Measurements from ENCODE around the gene PTPRJ. TPM values are rescaled to one million over a fixed set of nuclear protein-coding genes. Genes with fewer than 3 reads are reported as not detected.

Gene PTPRJ
- total and polyA plus RNA-seq, 9 of the 15 experiments (the other 6 are each of a cell fraction or from before 2014, with no cell fraction given), result 0.56 to 10.7 (median 4.8) TPM

DNA sequence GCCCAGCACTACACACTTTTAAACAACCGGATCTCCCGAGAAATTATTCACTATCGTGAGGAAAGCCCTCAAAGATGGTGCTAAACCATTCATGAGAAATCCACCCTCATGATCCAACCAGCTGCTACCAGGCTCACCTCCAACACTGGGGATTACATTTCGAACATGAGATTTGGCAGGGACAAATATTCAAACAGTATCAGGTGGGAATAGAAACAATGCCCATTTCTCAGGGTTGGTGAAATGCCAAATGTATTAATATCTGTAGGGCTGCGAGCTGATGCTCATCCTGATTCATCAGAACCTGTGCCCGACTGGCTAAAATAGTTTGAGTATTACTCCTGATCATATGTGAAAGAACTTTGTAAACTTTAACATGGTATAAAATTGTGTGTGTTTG is 15.8 kb upstream of the PTPRJ start:
- no peak overlapping the region for H2AFZ ChIP-seq (ENCODE audit: low read depth, low read length)
- H3K9me1 ChIP-seq (ENCODE audit: control insufficient read depth, insufficient read depth, low read length), result no peaks in the 10 kb centered on the region
- 31% methylated on average over 6 of the region's 6 CpGs for WGBS (ENCODE audit: insufficient coverage, low coverage, missing lambda C conversion rate)
- no peak overlapping the region for H3K27ac ChIP-seq (ENCODE audit: extremely low read depth, low read depth, low read length)
- ChIA-PET POLR2A (no interaction called here), CTCF (ENCODE audit: low intra/inter-chr PET ratio) (interaction anchor here (0.7 kb wide), 1 partner anchor 142 kb away, joined by 3 read pairs; no protein-coding TSS in a partner anchor)
- intact Hi-C loops (cut with micrococcal nuclease), result loop anchor here (1.0 kb wide), 1 partner anchor 146 kb away; no protein-coding TSS in a partner anchor
- in situ Hi-C loops (cut with MboI), result no loop called here
- H3K4me1 ChIP-seq (replicated peaks in 1 of 2; ENCODE audit: control insufficient read depth in 2 of 2, insufficient read depth in 2 of 2, low read length in 2 of 2), result no peaks in the 10 kb centered on the region; a peak in 1 of 5 replicates
- H3K4me3 ChIP-seq, result no peak overlapping the region
- TF ChIP-seq EHMT2 (IDR thresholded peaks at IDR 0.05) (no peak), PHF20 (IDR thresholded peaks at IDR 0.05; ENCODE audit: partially characterized antibody) (no peak), MEF2A (IDR thresholded peaks at IDR 0.05; ENCODE audit: control insufficient read depth, low read depth, low read length) (no peak), ZC3H4 (CRISPR knock-in tag; IDR thresholded peaks at IDR 0.05; ENCODE audit: borderline replicate concordance) (no peak), KAT8 (IDR thresholded peaks at IDR 0.05; ENCODE audit: low read depth) (no peak), MAFG (tag; conservative IDR thresholded peaks at IDR 0.05) (no peak)
- TF ChIP-seq, protein P1, sequence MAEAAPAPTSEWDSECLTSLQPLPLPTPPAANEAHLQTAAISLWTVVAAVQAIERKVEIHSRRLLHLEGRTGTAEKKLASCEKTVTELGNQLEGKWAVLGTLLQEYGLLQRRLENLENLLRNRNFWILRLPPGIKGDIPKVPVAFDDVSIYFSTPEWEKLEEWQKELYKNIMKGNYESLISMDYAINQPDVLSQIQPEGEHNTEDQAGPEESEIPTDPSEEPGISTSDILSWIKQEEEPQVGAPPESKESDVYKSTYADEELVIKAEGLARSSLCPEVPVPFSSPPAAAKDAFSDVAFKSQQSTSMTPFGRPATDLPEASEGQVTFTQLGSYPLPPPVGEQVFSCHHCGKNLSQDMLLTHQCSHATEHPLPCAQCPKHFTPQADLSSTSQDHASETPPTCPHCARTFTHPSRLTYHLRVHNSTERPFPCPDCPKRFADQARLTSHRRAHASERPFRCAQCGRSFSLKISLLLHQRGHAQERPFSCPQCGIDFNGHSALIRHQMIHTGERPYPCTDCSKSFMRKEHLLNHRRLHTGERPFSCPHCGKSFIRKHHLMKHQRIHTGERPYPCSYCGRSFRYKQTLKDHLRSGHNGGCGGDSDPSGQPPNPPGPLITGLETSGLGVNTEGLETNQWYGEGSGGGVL (CRISPR knock-in tag; IDR thresholded peaks at IDR 0.05), result no peak
- no peak for FAIRE-seq
- H3K4me2 ChIP-seq (ENCODE audit: insufficient read depth, low read length), result no peak overlapping the region
- no peak for ATAC-seq
- no peaks in the 10 kb centered on the region for H3K79me2 ChIP-seq (ENCODE audit: control insufficient read depth, insufficient read depth, low read length)
- BruUV-seq (replicated peaks), result no TSS peak
- no peak overlapping the region for H3K9ac ChIP-seq (ENCODE audit: insufficient read depth in 1 of 2, low read depth in 2 of 2, low read length in 2 of 2)
- DNase-seq (ENCODE audit: extremely low read depth in 1 of 4, low spot score in 3 of 4), result no peak
- no peaks in the 10 kb centered on the region for H3K27me3 ChIP-seq (ENCODE audit: control insufficient read depth in 2 of 2, insufficient read depth in 2 of 2, low read length in 2 of 2)
- no peaks in the 10 kb centered on the region for H3K9me3 ChIP-seq (replicated peaks; ENCODE audit: control insufficient read depth, insufficient read depth, low read depth, low read length)
- no peaks in the 10 kb centered on the region for H3K36me3 ChIP-seq (ENCODE audit: control insufficient read depth, insufficient read depth, low read length)
- H4K20me1 ChIP-seq (replicated peaks; ENCODE audit: control insufficient read depth, insufficient read depth, low read length), result no peaks in the 10 kb centered on the region

Measured in K562 (cell line).